GM21723 (cell line): ENCODE results near the gene PLA2R1.
A peak's percentile ranks its signal among the peaks of the same experiment; 100 is the strongest.

Experiments used
- ATAC-seq: cut with Tn5 transposase; IDR thresholded peaks from one replicate; pipeline ENCODE4 v1.9.1; 2021; ENCODE audit warnings: mild to moderate bottlenecking, moderate library complexity; ENCODE audit not compliant: unreplicated experiment

The PLA2R1 gene

DNA sequence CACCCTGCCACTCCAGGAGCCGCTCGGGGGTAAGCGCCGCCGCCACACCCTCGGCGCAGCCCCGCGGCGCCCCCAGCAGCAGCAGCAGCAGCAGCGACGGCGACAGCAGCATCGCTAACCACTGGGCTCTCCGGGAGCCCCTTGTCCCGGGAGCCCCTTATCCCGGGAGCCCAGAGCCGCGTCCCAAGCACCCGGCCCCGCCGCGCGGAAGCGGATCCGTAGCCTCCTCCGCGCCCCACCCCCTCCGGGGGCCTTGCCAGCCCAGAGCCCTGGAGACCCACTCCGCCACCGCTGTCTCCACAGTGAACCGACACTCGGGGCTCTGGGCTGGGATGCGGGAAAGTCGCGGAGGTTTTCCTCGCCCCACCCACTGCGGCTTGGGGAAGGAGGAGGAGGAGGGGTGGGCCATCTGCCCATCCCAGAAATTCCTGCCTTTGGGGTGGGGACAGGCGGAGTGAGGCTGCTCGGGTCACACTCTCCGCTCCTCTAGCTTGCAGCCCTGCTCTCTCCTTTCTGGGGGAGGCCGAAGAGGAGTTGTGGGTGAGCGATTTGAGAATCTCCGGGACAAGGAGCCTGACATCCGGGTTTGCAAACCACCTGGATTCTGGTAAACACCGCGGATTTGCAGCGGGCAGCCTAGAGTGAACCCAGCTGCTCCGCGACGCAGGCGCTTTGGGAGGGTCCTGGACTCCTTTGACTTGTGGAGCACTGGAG, at the start of gene PLA2R1:
Gene PLA2R1 (minus strand): TSS at position 324 of the 714 bp plus-strand sequence. CDS start 212 bp downstream, at position 112.
- no peak for ATAC-seq

DNA sequence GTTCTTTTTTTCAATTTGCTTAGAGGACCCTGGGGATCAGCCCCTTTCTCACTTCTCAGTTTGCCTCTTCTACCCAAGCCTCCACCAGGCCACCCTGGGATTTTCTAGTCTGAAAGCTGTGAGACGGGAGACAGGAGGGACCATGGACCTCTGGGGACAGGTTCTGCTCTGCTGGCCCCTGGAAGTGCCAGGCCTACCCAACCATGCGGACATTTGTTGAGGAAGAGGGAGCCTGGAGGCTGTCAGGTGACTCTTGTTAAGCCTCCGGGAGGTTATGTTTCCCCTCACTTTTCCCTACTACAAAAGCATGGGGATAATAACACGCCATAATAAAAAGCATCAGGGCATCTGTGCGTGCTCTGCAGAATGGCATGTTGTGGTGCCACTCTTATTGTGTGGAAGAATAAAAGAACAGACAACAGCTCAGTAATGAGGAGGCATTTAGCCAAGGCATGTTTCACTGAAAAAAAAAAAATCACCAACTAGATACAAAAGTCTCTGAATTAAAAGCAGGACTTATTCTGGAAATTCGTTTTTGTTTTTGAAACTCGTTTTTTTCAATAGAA, 48.3 kb upstream of the PLA2R1 start:
- ATAC-seq, result no peak

DNA sequence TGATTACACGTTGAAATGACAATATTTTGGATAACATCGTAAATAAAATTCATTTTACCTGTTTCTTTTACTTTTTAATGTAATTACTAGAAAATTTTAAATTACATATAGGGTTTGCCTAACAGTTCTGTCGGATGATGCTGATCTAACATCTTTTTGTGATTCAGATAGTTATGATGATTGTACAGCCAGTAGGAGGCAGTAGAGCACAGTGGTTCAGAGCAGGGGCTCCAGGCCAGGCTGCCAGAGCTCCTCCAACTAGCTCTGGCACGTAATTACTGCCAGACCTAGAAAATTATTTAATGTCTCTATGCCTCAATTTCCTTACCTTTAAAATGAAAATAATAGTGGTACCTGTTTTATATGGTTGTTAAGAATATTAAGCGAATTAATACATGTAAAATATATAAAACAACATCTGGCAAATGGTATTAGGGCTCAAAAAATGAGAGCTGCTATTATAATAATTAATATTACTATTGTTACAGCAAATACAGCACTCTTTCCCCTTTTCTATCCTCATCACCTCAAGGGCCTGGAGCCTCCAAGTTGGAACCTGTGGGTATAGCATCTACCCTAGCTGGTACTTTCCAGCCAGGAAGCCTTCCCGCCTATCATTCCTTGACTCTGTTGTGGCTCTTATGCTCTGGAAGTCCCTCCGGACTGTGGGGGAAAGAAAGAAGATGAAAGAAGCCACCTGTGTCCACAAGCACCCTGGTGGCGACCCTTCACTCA, 47.7 kb upstream of the PLA2R1 start:
- peak; percentile 84 for ATAC-seq

DNA sequence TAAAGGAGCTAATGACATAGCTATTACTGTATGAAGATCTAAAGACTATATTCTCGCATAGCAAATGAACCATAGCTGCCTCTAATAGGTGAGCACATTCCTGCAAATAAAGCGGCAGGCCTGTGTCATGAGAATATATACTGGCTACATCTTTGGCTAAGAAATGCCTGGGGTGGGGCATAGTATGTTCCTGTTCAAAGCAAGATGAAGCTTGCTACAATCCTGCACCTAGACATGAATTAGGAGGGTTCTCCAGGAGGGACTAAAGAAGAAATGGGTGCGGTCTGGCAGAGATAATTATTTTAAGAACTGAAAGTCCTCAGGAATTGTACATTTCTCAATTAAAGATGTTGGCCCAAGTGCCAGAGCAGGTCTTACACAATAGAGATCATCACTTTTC, 46.8 kb upstream of the PLA2R1 start:
- ATAC-seq, result no peak

DNA sequence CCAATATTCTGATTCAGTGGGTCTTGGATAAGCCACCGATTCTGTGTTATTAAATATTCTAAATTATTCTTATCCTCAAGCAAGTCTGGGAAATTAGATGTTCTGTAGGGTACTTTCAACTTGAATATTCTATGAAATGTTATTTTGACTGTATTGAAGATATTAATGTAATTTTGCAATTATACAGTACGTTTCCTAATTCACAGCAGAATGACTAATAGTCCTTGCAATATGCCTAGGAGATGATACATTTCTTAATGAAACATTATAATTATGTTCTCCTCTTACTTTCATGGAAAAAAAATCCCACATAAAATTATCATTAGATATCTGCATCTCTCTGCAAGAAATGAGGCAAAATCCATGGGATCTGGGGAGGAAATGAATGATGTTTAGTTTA, 46.2 kb upstream of the PLA2R1 start:
- no peak for ATAC-seq

DNA sequence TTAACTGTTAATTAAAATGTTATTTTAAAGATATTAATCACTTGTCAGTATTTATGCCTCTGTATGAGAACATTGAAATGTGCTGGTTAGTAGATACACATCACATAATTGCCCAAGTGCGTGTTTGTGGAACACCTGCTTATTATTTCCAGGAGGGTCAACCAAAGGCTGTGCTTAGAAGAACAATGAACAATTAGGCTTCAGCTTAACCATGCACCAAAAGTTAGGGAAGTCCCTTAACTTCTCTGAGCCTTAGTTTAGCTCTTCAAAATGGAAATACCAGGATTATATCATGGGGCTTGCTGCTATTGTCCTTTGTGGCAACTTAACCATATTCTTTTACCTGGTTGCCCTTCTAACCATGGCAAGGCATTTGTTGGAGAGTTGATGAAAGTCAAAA, 43.0 kb upstream of the PLA2R1 start:
- ATAC-seq, result no peak

DNA sequence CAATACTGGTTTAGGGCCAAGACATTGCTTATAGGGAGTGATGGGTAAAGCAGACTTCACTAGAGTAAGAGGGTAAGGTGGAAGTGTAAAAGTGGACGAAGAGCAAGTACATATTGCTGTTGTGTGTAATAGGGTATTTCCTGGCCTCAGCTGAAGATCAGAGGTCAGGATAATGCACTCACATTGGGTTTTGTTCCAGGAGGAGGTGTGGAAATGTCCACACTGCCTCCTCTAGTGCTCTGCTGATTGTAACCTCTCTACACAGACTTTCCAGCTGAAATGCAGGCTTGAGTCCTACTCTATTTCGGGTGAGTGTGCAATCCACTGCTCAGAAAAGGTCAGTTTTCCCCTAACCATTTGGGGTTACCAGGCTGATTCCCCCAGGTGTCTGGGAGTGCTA, 41.7 kb upstream of the PLA2R1 start:
- ATAC-seq, result no peak

DNA sequence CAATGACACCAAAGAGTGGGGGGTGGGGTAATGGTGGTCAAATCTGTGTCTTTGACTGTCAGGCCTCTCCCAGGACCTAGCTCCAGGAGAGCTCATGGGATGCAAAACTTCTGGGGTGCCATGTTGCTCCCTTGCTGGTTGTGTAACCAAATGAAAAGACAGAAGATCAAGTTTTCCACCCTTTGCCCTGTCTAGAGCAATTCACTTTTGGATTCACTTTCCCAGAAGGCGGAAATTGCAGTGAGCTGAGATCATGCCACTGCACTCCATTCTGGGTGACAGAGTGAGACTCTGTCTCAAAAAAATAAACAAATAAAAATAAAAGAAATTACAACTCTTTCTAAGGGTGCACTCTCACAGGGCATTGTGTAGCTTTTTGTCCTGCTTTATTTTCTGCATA, 34.9 kb upstream of the PLA2R1 start:
- no peak for ATAC-seq

DNA sequence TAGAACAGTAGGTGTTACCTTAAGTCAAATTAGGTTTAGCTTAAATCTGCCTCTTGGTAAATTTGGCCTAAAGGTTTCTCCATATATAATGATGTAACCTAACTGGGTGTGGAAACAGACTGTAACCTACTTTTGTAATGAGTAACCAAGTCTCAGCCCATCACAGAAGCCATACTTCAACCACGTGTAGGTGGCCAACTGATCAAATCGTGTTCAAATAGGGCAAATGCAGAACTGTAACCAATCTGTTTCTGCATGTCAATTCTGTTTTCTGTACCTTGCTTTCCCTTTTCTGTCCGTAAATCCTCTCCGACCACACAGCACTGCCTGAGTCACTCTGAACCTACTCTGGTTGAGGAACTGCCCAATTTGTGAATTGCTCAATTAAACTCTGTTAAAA, 34.0 kb upstream of the PLA2R1 start:
- ATAC-seq, result no peak

DNA sequence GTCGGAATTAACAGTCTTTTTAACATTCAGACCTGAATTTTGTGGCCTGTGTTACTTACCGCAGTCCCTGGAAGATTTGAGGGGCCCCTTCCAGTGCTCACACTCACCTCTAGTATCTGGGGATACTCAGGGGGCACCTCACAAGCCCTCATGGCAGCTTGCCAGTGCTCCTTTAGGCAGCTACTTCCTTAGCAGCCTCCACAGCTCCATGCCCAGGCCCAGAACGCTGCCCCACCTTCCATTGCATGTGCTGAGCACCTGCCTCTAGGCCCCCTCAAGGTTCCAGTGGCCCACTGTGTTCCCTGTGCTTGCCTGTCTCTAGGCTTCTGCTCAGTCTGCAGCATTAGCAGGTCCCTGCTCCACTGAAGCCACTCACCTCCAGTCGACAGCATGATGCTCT, 30.0 kb upstream of the PLA2R1 start:
- ATAC-seq, result no peak

DNA sequence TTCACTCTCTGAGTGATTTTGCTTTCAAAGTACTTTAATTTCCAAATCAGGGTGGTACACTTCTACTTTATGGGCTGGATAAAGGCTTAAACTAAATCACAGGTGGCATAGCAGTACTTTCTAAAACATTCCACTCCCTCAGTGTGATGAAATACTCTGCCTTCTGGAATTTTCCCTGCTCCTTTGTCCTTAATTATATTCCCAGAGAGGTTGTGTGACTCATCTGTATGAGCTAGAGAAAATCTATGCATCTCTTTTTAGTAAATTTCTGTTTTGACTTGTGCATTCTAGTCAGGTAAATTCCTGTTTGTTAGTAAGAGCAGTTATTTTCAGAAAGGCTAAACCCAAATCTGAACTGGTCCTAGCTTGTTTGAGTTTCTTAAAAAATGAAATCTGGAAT, 29.0 kb upstream of the PLA2R1 start:
- ATAC-seq, result no peak

DNA sequence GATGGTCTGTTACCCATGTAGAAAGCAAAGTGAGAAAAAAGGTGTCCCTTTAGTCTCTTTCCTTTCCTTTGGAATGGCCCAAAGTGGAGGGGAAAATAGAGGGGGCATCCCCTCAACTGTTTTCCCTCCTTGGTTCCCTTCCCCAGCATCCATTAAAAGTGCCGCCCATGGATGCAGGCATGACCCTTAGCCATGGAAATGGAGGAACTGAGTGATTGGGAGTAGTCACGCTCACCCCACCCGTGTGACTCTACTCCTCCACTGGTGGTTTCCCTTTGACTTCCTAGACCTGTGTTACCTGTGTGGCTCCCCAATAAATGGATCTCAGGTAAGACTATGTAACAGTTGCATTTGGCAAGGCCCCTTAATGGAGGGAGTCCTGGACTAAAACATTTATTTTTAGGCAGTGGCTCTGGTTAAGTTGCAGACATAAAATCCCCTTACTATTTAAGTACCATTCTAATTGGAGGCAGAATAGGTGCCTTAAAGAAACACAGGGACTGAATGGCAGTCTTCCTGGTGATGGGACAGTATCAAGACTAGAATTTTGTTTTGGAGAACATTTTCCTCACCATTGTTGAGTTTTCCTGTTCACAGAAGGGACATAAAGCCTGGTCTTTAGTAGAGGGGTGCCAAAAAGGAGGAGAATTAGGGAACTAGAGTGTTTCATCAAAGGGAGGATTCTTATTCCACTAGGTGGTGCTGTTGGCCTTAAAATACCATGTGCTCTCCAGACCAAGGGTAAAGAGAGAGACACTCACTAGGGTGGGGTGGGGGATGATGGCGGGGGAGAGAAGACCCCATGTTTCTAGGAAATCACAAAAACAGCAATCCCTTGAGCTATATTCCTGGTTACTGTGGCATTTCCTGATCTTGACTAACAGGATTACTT, 25.7 kb upstream of the PLA2R1 start:
- no peak for ATAC-seq

DNA sequence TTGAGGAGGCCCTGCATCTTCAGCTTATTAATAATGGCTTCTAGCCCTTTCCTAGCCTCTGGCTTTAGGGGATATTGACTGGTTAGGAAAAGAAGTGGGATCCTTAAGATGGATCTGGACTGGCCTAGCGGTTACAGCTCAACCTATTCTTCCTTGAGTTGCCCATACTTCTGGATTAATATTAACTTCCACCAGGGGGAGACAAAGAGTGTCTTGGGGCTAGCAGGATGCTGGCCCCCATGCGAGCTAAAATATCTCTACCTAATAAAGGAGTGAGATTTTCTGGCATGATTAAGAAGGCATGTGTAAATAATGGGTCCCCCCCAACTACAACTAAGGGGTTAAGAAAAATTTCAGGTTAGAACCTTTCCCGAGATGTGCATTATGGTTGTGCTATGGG, 23.2 kb upstream of the PLA2R1 start:
- no peak for ATAC-seq

DNA sequence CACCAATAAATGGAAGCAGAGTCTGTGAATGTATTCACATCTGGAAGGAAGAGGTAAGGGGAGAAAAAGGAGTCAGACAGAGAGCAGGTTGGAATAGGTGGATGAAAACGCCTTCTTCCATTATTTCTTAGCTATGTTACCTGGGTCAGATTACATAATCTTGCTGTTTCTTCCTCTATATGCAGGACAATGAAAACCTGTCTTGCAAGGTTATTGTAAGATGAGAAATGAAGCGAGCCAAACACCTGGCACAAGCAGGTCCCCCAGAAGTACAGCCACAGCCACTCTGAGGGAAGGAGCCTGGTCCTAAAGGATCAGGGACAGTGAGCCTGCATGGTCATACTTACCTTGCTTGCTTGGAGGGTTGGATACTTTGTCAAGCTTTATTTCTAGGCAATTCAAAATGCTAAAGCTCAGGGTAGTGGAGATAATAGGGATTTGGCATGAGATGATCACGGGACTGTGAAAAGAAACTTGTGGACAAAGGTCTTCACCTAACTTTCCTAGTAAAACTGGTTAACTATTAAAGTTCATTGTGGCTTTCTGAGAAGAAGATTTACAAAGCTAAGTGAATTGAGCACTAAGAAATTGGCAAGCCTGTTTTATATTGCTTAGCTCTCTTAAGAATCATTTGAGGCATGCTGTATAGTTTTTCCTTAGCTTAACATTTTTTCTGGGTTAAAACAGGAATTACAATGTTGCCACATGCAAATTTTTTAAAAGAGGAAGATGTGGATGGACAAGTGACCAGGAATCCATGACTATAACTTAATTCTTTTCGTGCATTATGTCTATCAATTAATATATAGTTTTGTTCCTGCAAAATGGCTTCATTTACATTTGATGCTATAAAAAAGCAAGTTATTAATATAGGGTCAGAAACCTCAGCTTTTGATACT, 15.7 kb upstream of the PLA2R1 start:
- ATAC-seq, result no peak

DNA sequence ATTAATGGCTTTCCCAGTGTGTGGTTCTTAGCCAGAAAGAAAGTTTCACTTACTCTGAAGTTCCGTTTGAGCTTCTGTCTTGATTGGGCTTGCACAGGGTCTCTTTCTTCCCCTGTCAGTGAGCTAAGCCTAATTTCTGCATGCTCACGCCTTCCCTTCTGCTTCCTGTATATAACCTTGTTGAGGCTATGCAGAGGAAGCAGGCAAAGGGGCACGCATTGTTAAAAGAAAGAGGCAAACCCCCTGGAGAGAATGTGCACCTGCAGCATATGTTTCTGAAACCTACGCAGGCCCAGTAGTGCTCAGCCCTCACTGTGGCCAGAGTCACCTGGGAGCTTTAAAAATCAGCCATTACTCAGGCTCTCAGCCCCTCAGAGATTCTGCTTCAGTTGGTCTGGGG, 14.5 kb upstream of the PLA2R1 start:
- no peak for ATAC-seq

DNA sequence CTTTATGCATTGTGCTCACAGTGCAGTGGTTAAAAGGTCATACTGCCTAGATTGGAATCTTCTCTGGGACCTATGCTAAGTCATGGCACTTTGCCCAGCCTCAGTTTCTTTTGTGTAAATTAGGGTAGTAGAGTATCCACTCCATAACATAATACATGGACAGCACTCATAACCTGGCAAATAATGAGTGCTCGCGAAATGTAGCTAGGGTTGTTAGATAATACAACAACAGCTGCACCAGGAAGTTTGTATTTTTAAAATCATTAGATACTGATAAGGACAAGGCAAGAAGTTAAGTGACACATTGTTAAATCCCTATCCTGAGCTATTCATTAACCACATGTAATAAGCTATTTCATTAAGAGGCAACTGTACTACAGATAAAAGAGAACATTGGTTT, 13.8 kb upstream of the PLA2R1 start:
- no peak for ATAC-seq

DNA sequence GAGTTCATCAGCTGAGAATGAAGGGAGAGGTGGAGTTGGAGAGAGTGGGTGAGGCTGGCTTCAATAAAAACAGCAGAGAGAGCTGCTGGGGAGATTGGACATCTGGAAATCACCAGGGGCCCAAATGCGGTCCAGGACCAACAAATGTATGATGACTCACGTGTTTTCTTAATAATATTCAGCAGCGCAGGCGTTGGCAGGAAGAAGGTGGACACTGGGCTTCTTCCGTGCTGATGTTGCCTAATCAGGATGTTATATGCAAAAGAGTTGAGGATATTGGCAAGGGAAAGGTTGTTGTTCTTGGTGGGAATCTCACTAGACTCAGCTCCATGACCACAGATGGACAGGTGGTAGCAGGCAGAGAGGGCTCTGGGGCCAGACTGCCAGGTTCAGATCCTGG, 12.8 kb upstream of the PLA2R1 start:
- ATAC-seq, result no peak

DNA sequence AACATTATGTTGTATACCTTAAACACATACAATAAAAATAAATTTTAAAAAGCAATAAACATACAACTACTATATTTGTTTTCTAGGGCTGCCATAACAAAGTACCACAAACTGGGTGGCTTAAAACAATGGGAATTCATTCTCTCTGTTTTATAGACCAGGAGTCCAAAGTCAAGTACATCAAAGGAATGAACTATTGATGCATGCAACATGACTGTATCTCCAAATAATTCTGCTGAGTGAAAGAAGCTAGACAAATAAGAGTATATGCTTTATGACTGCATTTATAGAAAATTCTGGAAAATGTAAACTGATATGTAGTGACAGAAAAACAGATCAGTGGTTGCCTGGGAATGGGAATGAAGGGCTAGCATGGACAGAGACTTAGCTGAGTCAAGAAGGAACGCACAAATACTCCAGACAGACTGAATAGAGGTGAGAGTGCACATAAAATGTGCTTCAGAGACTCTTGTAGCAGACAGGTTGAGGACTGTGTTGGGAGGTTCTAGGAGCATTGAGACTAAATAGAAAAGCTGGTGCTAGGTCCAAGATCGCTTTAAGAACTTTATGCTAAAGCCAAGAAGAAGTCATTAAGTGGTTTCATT, 11.0 kb upstream of the PLA2R1 start:
- ATAC-seq, result no peak

DNA sequence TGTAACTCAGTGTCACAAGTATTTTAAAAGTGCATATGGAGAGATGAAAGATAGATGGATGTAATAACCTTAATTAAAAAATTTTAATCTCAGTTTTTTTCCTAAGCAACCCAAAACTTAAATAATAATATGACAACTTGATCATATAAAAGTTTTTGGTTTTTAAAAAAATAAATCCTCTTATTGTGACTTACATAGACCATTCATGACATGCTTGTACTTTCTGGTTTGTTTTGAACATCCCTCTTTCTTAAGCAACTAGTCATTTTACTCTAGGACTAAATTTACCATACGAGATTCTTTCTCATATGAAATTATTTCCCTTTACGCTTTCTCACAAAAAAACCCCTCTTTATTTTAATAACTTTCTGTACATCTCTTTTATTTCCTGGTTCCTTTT, 6.5 kb upstream of the PLA2R1 start:
- ATAC-seq, result no peak

DNA sequence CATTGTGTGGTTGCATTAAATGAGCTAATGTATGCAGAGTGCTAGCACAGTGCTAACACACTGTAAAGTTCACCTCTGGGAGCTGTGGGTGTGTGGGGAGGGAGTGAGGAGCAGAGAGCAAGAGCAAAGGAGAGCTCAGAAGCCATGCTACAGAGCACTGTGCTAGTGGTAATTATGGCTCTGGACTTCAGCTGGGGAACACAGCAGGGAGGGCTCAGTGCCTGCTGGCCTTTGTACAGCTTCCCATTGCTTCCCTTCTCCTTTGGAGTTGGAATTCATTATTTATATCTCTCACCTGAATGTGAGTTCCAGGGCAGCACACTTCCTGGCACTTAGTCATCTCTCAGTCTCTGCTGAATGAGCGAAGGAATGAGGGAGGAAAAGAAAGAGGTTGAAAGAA, 2.5 kb upstream of the PLA2R1 start:
- ATAC-seq, result no peak
